Hepatocyte (in vitro differentiated cells): Measurements from ENCODE around the gene C18orf63.

ENCODE experiments used
- CTCF ChIP-seq: fragments of 200-600 bp; sonication (generic); IDR thresholded peaks from 2 replicates; pipeline ENCODE4 v1.5.1; 2016; ENCODE audit warnings: antibody characterized with exemption, mild to moderate bottlenecking; ENCODE audit not compliant: poor library complexity
- EZH2 ChIP-seq: fragments of 200-600 bp; sonication (generic); IDR thresholded peaks from 2 replicates; pipeline ENCODE4 v1.6.1; 2016; ENCODE audit warnings: antibody characterized with exemption, mild to moderate bottlenecking, borderline replicate concordance

- TF ChIP-seq CTCF (no peak), EZH2 (no peak)
Measured at GRCh38 chr18:74399091-74399887, 83.7 kb downstream of the C18orf63 start.
